NCI-H2196 treated with DMSO at 0.1 percent for 48 hours (cell line): ENCODE data around the gene KIFAP3.
A peak's percentile ranks its signal among the peaks of the same experiment; 100 is the strongest.

Experiments
- DNase-seq: peaks from one replicate; lab custom pipeline; 2025; ENCODE audit not compliant: unreplicated experiment; lab: John Stamatoyannopoulos, UW

Gene KIFAP3

GRCh38 chr1:169989246-169989645 lies 85.2 kb downstream of the KIFAP3 start:
- no peak for DNase-seq

GRCh38 chr1:169985757-169986156 lies 88.7 kb downstream of the KIFAP3 start:
- no peak for DNase-seq

- no peak for DNase-seq
Observed at GRCh38 chr1:169974067-169974466, 100.4 kb downstream of the KIFAP3 start.

- DNase-seq, result no peak
Observed at GRCh38 chr1:169970114-169970513, 104.4 kb downstream of the KIFAP3 start.

- no peak for DNase-seq
Observed at GRCh38 chr1:169968174-169968573, 106.3 kb downstream of the KIFAP3 start.

GRCh38 chr1:169964206-169964605 lies 110.3 kb downstream of the KIFAP3 start:
- DNase-seq, result no peak

- DNase-seq, result no peak
Observed at GRCh38 chr1:169959686-169960085, 114.8 kb downstream of the KIFAP3 start.

GRCh38 chr1:169958987-169959386 lies 115.5 kb downstream of the KIFAP3 start:
- no peak for DNase-seq

GRCh38 chr1:169957884-169958283 lies 116.6 kb downstream of the KIFAP3 start:
- DNase-seq, result no peak

- DNase-seq, result no peak
Observed at GRCh38 chr1:169951108-169951507, 123.4 kb downstream of the KIFAP3 start.

- no peak for DNase-seq
Observed at GRCh38 chr1:169949139-169949538, 125.4 kb downstream of the KIFAP3 start.

- DNase-seq, result no peak
Observed at GRCh38 chr1:169946206-169946605, 128.3 kb downstream of the KIFAP3 start.

- DNase-seq, result no peak
Observed at GRCh38 chr1:169945181-169945580, 129.3 kb downstream of the KIFAP3 start.

- DNase-seq, result no peak
Observed at GRCh38 chr1:169944621-169945020, 129.9 kb downstream of the KIFAP3 start.

- no peak for DNase-seq
Observed at GRCh38 chr1:169943963-169944526, 130.4 kb downstream of the KIFAP3 start.

- peak; percentile 68 for DNase-seq
Observed at GRCh38 chr1:169941982-169942830, 132.3 kb downstream of the KIFAP3 start.

- no peak for DNase-seq
Observed at GRCh38 chr1:169933984-169934725, 140.3 kb downstream of the KIFAP3 start.

- DNase-seq, result no peak
Observed at GRCh38 chr1:169931795-169932231, 142.7 kb downstream of the KIFAP3 start.

GRCh38 chr1:169929210-169929526 lies 145.3 kb downstream of the KIFAP3 start:
- no peak for DNase-seq

GRCh38 chr1:169928438-169929209 lies 145.9 kb downstream of the KIFAP3 start:
- peak; percentile 48 for DNase-seq
